ENCODE measurements around the gene CYP4X1.
"Not testable (repeated sequence)": the region's sequence is repeated elsewhere in the genome, so short reads cannot be mapped to it uniquely, and the experiment has no call there.

- TF ChIP-seq FOXK2 (IDR thresholded peaks at IDR 0.05); ARNT (IDR thresholded peaks at IDR 0.05); SP1 (IDR thresholded peaks at IDR 0.05); FOXM1 (IDR thresholded peaks at IDR 0.05; ENCODE audit: borderline replicate concordance); BHLHE40 (IDR thresholded peaks at IDR 0.05; ENCODE audit: borderline replicate concordance): not testable (repeated sequence)
- TF ChIP-seq, protein P1, sequence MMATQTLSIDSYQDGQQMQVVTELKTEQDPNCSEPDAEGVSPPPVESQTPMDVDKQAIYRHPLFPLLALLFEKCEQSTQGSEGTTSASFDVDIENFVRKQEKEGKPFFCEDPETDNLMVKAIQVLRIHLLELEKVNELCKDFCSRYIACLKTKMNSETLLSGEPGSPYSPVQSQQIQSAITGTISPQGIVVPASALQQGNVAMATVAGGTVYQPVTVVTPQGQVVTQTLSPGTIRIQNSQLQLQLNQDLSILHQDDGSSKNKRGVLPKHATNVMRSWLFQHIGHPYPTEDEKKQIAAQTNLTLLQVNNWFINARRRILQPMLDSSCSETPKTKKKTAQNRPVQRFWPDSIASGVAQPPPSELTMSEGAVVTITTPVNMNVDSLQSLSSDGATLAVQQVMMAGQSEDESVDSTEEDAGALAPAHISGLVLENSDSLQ (IDR thresholded peaks at IDR 0.05) = not testable (repeated sequence)
Measured at GRCh38 chr1:47069509-47069908, 46.0 kb downstream of the CYP4X1 start.

Data from HEK293T (cell line).